KMS-11 (cell line): ENCODE results near the gene SCN9A.

Experiments
- H2AFZ ChIP-seq: fragments of 200-600 bp; sonication (generic); 2 replicates; pipeline ENCODE4 v1.6.1; 2016; ENCODE audit warnings: antibody characterized with exemption, mixed run types, low read depth
- H3K27ac ChIP-seq: fragments of 200-600 bp; sonication (generic); 2 replicates; pipeline ENCODE4 v1.6.1; 2016; ENCODE audit warnings: mild to moderate bottlenecking, mixed run types
- H3K27me3 ChIP-seq: fragments of 200-600 bp; sonication (generic); 2 replicates; pipeline ENCODE4 v1.6.1; 2017; ENCODE audit warnings: mild to moderate bottlenecking, low read depth, mixed run types, moderate library complexity; ENCODE audit not compliant: insufficient read depth
- H3K36me3 ChIP-seq: fragments of 200-600 bp; sonication (generic); 2 replicates; pipeline ENCODE4 v1.6.1; 2017; ENCODE audit warnings: mild to moderate bottlenecking, mixed run types; ENCODE audit not compliant: insufficient read depth
- H3K4me1 ChIP-seq: fragments of 200-600 bp; sonication (generic); 2 replicates; pipeline ENCODE4 v1.6.1; 2016; ENCODE audit warnings: mild to moderate bottlenecking, low read depth, mixed run types; ENCODE audit not compliant: poor library complexity, severe bottlenecking
- H3K4me2 ChIP-seq: fragments of 200-600 bp; sonication (generic); 2 replicates; pipeline ENCODE4 v1.7.0; 2016; ENCODE audit warnings: mild to moderate bottlenecking, mixed run types
- H3K4me3 ChIP-seq: fragments of 200-600 bp; sonication (generic); IDR thresholded peaks from 2 replicates; pipeline ENCODE4 v1.6.1; 2017; ENCODE audit warnings: low read depth, low read length, mixed read lengths; ENCODE audit not compliant: insufficient read depth
- H3K79me2 ChIP-seq: fragments of 200-600 bp; sonication (generic); 2 replicates; pipeline ENCODE4 v1.6.1; 2016; ENCODE audit warnings: low read depth, mixed run types; ENCODE audit not compliant: insufficient read depth
- H3K9ac ChIP-seq: fragments of 200-600 bp; sonication (generic); 2 replicates; pipeline ENCODE4 v1.6.1; 2016; ENCODE audit warnings: mild to moderate bottlenecking, mixed run types
- H4K20me1 ChIP-seq: fragments of 200-600 bp; sonication (generic); 2 replicates; pipeline ENCODE4 v1.6.1; 2016; ENCODE audit warnings: mild to moderate bottlenecking, mixed run types; ENCODE audit not compliant: insufficient read depth
- TF ChIP-seq, protein P1 (sequence below): fragments of 200-600 bp; sonication (generic); conservative IDR thresholded peaks from 2 replicates; pipeline ENCODE4 v1.6.1; 2017; ENCODE audit warnings: low read depth, mild to moderate bottlenecking, antibody characterized with exemption, low read length, moderate library complexity, mixed read lengths

SCN9A gene

GRCh38 chr2:166372046-166372445 is 3.7 kb downstream of the SCN9A start:
- H3K36me3 ChIP-seq: no peaks in the 10 kb centered on the region
- no peak overlapping the region for H2AFZ ChIP-seq
- H3K27ac ChIP-seq: no peak overlapping the region
- H3K9ac ChIP-seq: no peak overlapping the region
- no peaks in the 10 kb centered on the region for H3K27me3 ChIP-seq
- peaks cover 28% of the 10 kb centered on the region for H3K4me1 ChIP-seq
- H3K79me2 ChIP-seq: peaks cover 12% of the 10 kb centered on the region; the same call in 1 of the 2 replicates
- H3K4me2 ChIP-seq: no peak overlapping the region
- TF ChIP-seq, protein P1, sequence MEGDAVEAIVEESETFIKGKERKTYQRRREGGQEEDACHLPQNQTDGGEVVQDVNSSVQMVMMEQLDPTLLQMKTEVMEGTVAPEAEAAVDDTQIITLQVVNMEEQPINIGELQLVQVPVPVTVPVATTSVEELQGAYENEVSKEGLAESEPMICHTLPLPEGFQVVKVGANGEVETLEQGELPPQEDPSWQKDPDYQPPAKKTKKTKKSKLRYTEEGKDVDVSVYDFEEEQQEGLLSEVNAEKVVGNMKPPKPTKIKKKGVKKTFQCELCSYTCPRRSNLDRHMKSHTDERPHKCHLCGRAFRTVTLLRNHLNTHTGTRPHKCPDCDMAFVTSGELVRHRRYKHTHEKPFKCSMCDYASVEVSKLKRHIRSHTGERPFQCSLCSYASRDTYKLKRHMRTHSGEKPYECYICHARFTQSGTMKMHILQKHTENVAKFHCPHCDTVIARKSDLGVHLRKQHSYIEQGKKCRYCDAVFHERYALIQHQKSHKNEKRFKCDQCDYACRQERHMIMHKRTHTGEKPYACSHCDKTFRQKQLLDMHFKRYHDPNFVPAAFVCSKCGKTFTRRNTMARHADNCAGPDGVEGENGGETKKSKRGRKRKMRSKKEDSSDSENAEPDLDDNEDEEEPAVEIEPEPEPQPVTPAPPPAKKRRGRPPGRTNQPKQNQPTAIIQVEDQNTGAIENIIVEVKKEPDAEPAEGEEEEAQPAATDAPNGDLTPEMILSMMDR: no peak
- H3K4me3 ChIP-seq: no peak overlapping the region
- no peaks in the 10 kb centered on the region for H4K20me1 ChIP-seq

GRCh38 chr2:166365803-166366420 is 9.8 kb downstream of the SCN9A start:
- Histone ChIP-seq H3K9ac (no peak overlapping the region), H3K4me2 (no peak overlapping the region), H3K79me2 (no peaks in the 10 kb centered on the region), H2AFZ (no peak overlapping the region), H3K27me3 (no peaks in the 10 kb centered on the region), H3K4me3 (no peak overlapping the region), H3K27ac (no peak overlapping the region), H3K36me3 (no peaks in the 10 kb centered on the region), H3K4me1 (peaks cover 13% of the 10 kb centered on the region), H4K20me1 (no peaks in the 10 kb centered on the region)
- TF ChIP-seq, protein P1: no peak

GRCh38 chr2:166365239-166365638 is 10.5 kb downstream of the SCN9A start:
- Histone ChIP-seq H3K79me2 (no peaks in the 10 kb centered on the region), H3K4me3 (no peak overlapping the region), H3K27ac (no peak overlapping the region), H3K27me3 (no peaks in the 10 kb centered on the region), H4K20me1 (no peaks in the 10 kb centered on the region), H3K36me3 (no peaks in the 10 kb centered on the region), H3K4me1 (peaks cover 14% of the 10 kb centered on the region), H2AFZ (no peak overlapping the region), H3K4me2 (no peak overlapping the region), H3K9ac (no peak overlapping the region)
- TF ChIP-seq, protein P1: no peak

- TF ChIP-seq, protein P1: no peak
- Histone ChIP-seq H3K4me1 (peaks cover 14% of the 10 kb centered on the region), H3K4me3 (no peak overlapping the region), H3K36me3 (no peaks in the 10 kb centered on the region), H3K79me2 (no peaks in the 10 kb centered on the region), H3K27ac (no peak overlapping the region), H4K20me1 (no peaks in the 10 kb centered on the region), H2AFZ (no peak overlapping the region), H3K9ac (no peak overlapping the region), H3K27me3 (no peaks in the 10 kb centered on the region), H3K4me2 (no peak overlapping the region)
These were observed 11.1 kb downstream of the SCN9A start for GRCh38 chr2:166364476-166365161.
